GM10248 (cell line): ENCODE data around the gene PRRT1B.

Experiments used
- CTCF ChIA-PET: fragments of 300-600 bp; sonication (Branson Sonifier 250); formaldehyde crosslinking; extraction: SDS; loops from one replicate; lab custom pipeline; 2021; ENCODE audit warnings: antibody characterized with exemption; lab: Yijun Ruan, JAX
- POLR2A ChIA-PET: fragments of 350-650 bp; sonication (Branson Sonifier 250); formaldehyde crosslinking; extraction: SDS; loops from one replicate; lab custom pipeline; 2020; ENCODE audit warnings: antibody characterized with exemption; lab: Yijun Ruan, JAX
- DNase-seq: peaks from one replicate; pipeline ENCODE4 v3.0.0; 2012; ENCODE audit errors: extremely low spot score
- CTCF ChIP-seq: IDR thresholded peaks from 2 replicates; pipeline ENCODE4 v1.5.1; 2012; ENCODE audit warnings: mild to moderate bottlenecking, low read depth; ENCODE audit errors: extremely low read depth, missing control alignments, control extremely low read depth

The PRRT1B gene

GRCh38 chr9:131521822-131522221 is 23.5 kb upstream of the PRRT1B start:
- no peak for DNase-seq
- ChIA-PET CTCF (no interaction called here), POLR2A (no interaction called here)
- no peak for TF ChIP-seq CTCF

- CTCF ChIA-PET, result no interaction called here
- POLR2A ChIA-PET, result interaction anchor here (0.8 kb wide), 1 partner anchor 11 kb away, joined by 3 read pairs; no protein-coding TSS in a partner anchor
- no peak for TF ChIP-seq CTCF
- DNase-seq, result no peak
Observed at GRCh38 chr9:131522257-131523085, 22.9 kb upstream of the PRRT1B start.

GRCh38 chr9:131523086-131523388 is 22.3 kb upstream of the PRRT1B start:
- POLR2A ChIA-PET, result interaction anchor here (0.7 to 0.8 kb wide), 2 partner anchors 11 to 85 kb away, joined by 3 read pairs; no protein-coding TSS in a partner anchor
- no peak for TF ChIP-seq CTCF
- DNase-seq, result no peak
- CTCF ChIA-PET, result no interaction called here

GRCh38 chr9:131523451-131524435 is 21.6 kb upstream of the PRRT1B start:
- ChIA-PET POLR2A (interaction anchor here (0.7 to 0.8 kb wide), 2 partner anchors 12 to 84 kb away, joined by 3 read pairs; no protein-coding TSS in a partner anchor), CTCF (no interaction called here)
- DNase-seq, result peak; percentile 17
- TF ChIP-seq CTCF, result no peak

- no peak for DNase-seq
- ChIA-PET POLR2A (no interaction called here), CTCF (no interaction called here)
- TF ChIP-seq CTCF, result no peak
Observed at GRCh38 chr9:131524665-131525315, 20.5 kb upstream of the PRRT1B start.
